ENCODE measurements around the gene CCR5. TPM values are rescaled to one million over a fixed set of nuclear protein-coding genes. Genes with fewer than 3 reads are reported as not detected.

The CCR5 gene
- total RNA-seq, 1 donor from 2014 or later, result 2.2 TPM

Other genes starting within 250 kb of the CCR5 start
- gene CCR1, start 162.6 kb upstream of the CCR5 start, total RNA-seq (ENCODE audit: insufficient read depth, low replicate concordance), result 11.1 TPM
- 41.7 TPM for gene CCR3, start 128.5 kb upstream of the CCR5 start, total RNA-seq (ENCODE audit: insufficient read depth, low replicate concordance)
- 10.8 TPM for gene CCR2, start 16.8 kb upstream of the CCR5 start, total RNA-seq (ENCODE audit: insufficient read depth, low replicate concordance)
- gene CCRL2, start 36.3 kb downstream of the CCR5 start, total RNA-seq (ENCODE audit: insufficient read depth, low replicate concordance), result 1.4 TPM
- gene LTF, start 94.0 kb downstream of the CCR5 start, total RNA-seq (ENCODE audit: insufficient read depth, low replicate concordance), result 1.2 TPM
- 1.2 TPM for gene RTP3, start 127.0 kb downstream of the CCR5 start, total RNA-seq (ENCODE audit: insufficient read depth, low replicate concordance)
- gene LRRC2, start 195.4 kb downstream of the CCR5 start, total RNA-seq (ENCODE audit: insufficient read depth, low replicate concordance), result 1.9 TPM
- 0.24 TPM for gene FAM240A, start 241.6 kb downstream of the CCR5 start, total RNA-seq (ENCODE audit: insufficient read depth, low replicate concordance)